Right lobe of liver (tissue), 4 donors: ENCODE measurements around the gene SPDYE6.

Experiments used
- POLR2A ChIP-seq: fragments of 450-650 bp; IDR thresholded peaks from one replicate; pipeline ENCODE4 v1.6.1; 2017; ENCODE audit warnings: antibody characterized with exemption, mild to moderate bottlenecking
- TF ChIP-seq, protein P1 (sequence below), 4 donors: fragments of 200-600 bp in 3 of 4; fragments of 450-650 bp in 1 of 4; IDR thresholded peaks; one replicate each; pipeline versions ENCODE4 v1.5.1 to v1.8.0; 2016 to 2022; ENCODE audit warnings: antibody characterized with exemption in 4 of 4, mild to moderate bottlenecking in 2 of 4
- donor health status: DM: no; HTN: no; CAD: no.
- donor health status: DM: no; HTN: no; CAD: no.
- donor health status: DM: no; HTN: yes; CAD: no.

DNA sequence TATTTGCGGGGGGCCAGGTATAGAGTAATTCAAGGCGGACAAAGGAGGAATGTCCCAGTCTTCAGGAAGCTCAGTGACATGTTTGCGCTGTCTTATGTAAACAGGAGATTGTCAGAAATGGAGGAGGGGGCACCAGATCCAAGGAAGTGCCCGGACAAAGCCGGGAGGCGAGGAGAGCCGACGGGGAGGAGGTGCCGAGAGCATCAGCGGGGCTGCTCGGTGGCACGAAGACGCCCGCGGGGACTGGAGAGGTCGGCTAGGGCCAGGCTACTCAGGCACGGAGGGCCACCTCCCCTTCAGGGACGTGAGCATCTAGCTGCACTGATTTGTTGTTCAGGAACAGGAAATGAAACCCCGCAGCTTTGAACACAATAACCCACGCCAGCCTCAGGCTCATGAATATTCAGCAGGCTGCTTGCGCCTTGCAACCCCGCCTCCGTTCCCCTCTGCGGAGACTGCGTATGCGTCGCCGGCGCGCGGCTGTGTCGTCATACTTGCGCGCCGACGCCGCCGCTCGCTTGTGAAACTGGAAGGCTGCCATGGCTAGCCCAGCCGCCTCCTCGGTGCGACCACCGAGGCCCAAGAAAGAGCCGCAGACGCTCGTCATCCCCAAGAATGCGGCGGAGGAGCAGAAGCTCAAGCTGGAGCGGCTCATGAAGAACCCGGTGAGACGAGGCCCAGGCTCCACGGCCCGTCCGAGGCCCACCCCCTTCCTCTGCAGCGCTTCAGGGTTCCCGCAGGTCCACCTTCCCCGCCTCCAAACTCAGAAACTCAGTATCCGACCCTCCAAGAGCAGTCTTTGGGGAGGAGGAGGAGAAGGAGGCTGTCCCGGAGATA is 39.8 kb upstream of the SPDYE6 start, which contains the start of gene PRKRIP1:
- peak; percentile 50 for TF ChIP-seq POLR2A
- TF ChIP-seq, protein P1, sequence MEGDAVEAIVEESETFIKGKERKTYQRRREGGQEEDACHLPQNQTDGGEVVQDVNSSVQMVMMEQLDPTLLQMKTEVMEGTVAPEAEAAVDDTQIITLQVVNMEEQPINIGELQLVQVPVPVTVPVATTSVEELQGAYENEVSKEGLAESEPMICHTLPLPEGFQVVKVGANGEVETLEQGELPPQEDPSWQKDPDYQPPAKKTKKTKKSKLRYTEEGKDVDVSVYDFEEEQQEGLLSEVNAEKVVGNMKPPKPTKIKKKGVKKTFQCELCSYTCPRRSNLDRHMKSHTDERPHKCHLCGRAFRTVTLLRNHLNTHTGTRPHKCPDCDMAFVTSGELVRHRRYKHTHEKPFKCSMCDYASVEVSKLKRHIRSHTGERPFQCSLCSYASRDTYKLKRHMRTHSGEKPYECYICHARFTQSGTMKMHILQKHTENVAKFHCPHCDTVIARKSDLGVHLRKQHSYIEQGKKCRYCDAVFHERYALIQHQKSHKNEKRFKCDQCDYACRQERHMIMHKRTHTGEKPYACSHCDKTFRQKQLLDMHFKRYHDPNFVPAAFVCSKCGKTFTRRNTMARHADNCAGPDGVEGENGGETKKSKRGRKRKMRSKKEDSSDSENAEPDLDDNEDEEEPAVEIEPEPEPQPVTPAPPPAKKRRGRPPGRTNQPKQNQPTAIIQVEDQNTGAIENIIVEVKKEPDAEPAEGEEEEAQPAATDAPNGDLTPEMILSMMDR (IDR thresholded peaks at IDR 0.05) = no peak
